WI38 (cell line): ENCODE results near the gene BANP.
"Not testable (repeated sequence)": the region's sequence is repeated elsewhere in the genome, so short reads cannot be mapped to it uniquely, and the experiment has no call there.

ENCODE experiments used
- H3K4me3 ChIP-seq: 2 replicates; pipeline ENCODE4 v1.5.1; 2011; ENCODE audit warnings: low read depth, mild to moderate bottlenecking, control low read depth, low read length
- CTCF ChIP-seq: IDR thresholded peaks from 2 replicates; pipeline ENCODE4 v1.5.1; 2012; ENCODE audit warnings: low read depth, mild to moderate bottlenecking, control low read depth, low read length

BANP gene

GRCh38 chr16:88120812-88121211 lies 169.6 kb downstream of the BANP start:
- no peak for TF ChIP-seq CTCF
- H3K4me3 ChIP-seq = no peak overlapping the region

DNA sequence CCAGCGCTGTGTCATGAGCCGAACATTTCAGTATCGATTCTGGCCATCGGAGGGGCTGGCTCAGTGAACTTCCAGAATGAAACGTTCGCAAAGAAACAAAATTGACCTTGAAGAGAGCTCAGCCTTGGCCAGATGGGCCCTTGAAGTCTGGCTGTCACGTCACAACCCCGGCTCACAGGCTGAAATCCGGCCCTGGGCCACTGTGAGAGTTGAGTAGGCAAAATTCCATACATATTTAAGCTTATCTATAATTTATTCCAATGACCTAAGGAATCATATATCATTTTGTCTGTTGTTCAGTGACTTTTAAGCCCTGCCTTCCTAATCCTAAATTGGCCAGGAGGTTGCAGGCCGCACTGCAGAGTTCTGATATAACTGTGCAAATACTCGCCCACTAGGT lies 170.2 kb downstream of the BANP start:
- not testable (repeated sequence) for H3K4me3 ChIP-seq

GRCh38 chr16:88121886-88122580 lies 170.8 kb downstream of the BANP start:
- TF ChIP-seq CTCF = no peak
- no peak overlapping the region for H3K4me3 ChIP-seq
